Astrocyte (in vitro differentiated cells and primary cell): ENCODE results near the gene STON1.

Experiments
- CTCF ChIP-seq: IDR thresholded peaks from 2 replicates; pipeline ENCODE4 v1.5.1; 2011; ENCODE audit warnings: low read depth, mild to moderate bottlenecking, inconsistent platforms, low read length, moderate library complexity; ENCODE audit not compliant: insufficient read depth
- EZH2 ChIP-seq: IDR thresholded peaks from 2 replicates; pipeline ENCODE4 v1.6.1; 2012; ENCODE audit warnings: mild to moderate bottlenecking, low read length, inconsistent platforms; ENCODE audit not compliant: insufficient read depth

GRCh38 chr2:48510329-48510728 lies 19.6 kb upstream of the STON1 start:
- TF ChIP-seq CTCF (no peak), EZH2 (no peak)
